Left hindlimb (tissue), 1 donor: ENCODE data around the gene NUBPL.
"Not testable (repeated sequence)": the region's sequence is repeated elsewhere in the genome, so short reads cannot be mapped to it uniquely, and the experiment has no call there.

Experiments used
- DNase-seq: peaks from one replicate; pipeline ENCODE4 v3.0.0-alpha.2; 2018

NUBPL gene

DNA sequence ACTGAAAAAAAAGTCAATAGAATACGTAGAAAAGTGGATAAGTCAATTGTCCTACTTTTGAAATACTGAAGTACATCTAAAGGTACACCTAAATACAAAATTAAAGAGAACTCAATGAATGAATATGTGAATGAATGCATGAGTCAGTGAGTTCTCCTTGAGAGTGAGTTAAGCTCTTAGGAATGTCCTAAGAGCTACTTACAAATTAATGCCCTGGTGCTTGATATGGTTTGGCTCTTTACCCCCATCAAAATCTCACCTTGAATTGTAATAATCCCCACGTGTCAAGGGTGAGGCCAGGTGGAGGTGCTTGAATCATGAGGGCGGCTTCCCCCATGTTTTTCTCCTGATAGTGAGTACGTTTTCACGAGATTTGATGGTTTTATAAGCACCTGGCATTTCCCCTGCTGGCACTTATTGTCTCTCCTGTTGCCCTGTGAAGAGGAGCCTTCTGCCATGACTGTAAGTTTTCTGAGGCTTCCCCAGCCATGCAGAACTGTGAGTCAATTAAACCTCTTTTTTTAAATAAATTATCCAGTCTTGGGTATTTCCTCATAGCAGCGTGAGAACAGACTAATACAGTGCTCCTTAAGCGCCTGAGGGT is 323.7 kb downstream of the NUBPL start:
- DNase-seq, result no peak

DNA sequence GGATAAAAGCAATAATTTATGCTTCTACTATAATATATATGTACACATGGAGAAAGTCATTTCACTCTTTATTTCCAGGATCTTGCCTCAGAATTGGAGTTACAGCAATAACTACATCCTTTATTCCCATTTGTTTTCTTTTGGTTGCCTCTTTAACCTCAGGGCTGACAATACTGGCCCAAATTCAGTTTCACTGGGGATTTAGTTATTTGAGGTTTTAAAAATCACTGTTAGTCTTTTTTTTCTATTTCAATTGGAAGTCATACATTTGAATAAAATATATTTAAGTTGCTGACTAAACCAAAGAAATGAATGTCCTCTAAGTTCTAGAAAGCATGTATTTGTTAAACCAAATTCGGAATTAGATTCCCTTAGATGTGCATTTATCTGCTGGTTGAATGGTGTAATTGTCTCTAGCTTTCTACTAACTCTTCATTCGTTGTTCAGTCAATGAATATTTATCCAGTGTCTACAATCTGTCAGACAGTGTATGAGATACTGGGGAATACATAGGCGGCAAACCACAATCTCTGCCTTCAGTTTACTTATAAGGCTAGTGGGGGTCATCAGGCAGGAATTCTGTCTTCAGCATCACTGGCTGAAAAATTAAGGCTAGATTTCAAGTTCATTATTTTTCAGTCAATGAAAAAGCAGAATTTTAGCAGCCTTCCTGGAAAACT is 325.1 kb downstream of the NUBPL start:
- DNase-seq, result no peak

DNA sequence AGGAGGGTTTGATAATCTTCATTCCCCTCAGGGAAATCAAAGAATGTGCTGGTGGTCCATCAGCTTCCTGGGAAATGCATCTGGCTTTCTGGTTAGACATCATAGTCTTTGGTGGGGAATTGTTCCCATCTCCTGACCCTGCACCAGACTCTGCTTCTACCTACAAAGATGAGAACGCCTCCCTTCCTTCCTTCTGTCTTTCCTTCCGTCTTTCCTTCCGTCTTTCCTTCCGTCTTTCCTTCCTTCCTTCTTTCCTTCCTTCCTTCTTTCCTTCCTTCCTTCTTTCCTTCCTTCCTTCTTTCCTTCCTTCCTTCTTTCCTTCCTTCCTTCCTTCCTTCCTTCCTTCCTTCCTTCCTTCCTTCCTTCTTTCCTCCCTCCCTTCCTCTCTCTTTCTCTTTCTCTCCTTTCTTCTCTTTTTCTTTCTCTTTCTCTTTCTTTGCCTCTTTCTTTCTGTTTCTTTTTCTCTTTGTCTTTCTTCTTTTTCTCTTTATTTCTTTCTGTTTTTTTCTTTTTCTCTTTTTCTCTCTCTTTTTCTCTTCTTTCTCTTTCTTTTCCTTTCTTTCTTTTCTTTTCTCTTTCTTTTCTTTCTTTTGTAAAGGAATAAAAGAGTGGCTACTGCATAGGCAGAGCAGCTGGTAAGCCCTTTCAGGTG is 326.9 kb downstream of the NUBPL start:
- DNase-seq, result no peak

DNA sequence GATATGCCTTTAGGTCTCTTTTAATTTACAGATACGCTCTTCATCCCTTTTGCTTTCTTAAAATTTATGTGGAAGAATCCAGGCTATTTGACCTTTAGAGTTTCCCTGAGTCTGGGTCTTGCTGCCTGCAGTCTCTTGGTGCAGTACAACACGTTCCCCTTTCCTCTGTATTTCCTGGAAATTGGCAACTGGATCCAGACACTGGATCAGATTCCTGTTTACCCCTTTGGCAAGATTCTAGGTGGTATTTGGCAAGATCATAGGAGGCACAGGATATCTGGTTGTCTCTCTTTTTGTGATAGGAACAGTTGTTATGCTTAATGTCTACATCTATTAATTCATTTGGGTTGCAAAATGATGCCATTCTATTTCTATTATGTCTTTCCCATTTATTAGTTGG is 328.1 kb downstream of the NUBPL start:
- DNase-seq, result no peak

DNA sequence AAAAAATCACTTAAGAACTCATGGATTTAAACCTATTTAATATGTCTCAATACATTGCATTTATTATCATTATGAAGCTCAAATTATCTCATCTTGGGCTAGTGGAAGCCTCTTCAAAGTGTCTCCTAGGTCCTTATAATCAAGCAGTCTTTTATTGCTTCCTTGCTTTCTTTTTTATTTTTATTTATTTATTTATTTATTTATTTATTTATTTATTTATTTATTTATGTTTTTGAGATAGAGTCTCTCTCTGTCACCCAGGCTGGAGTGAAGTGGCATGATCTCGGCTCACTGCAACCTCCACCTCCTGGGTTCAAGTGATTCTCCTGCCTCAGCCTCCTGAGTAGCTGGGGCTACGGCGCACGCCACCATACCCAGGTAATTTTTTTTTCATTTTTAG is 329.0 kb downstream of the NUBPL start:
- DNase-seq, result not testable (repeated sequence)

DNA sequence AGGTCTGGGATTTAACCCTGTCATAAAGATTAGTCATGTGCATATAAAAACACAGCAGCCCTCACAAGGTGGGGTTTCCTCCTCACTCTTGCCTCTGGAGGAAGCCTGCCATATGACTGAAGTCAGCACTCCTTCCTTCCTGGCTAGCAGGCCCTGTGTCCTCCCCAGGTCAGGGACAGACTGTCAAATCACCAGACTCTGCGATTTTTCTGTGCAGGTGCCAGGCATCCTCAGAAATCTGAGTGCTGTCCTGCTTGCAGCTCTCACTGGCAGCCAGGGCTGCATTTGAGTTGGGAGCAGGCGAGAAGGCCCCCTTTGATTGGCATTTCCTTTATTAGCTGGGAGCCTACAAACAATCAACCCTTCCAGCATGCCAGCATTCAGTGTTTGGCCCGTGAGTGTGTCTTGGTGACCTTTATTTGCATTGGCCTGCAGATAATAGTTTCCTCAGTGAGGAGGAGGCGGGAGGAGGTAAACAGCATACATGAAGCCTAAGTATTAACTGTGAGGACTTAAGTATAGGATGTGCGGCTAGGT is 332.1 kb downstream of the NUBPL start:
- no peak for DNase-seq

DNA sequence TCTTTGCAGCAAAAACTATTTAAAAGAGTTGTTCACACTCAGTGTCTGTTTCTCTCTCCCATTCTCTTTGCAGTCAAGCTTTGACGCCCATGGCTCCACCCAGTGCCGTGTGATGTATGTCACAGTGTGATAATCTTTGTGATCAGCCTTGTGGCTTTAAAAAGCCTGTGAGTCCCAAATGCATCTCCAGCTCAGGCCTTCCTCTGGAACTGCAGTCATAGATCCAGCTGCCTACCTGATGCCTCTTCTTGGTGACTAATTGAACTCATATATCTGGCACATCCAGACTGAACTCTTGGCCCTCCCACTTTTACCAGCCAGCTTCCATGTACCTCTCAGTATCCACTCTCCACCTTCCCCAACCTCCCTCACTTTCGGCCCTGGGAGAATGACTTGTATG is 333.1 kb downstream of the NUBPL start:
- no peak for DNase-seq

DNA sequence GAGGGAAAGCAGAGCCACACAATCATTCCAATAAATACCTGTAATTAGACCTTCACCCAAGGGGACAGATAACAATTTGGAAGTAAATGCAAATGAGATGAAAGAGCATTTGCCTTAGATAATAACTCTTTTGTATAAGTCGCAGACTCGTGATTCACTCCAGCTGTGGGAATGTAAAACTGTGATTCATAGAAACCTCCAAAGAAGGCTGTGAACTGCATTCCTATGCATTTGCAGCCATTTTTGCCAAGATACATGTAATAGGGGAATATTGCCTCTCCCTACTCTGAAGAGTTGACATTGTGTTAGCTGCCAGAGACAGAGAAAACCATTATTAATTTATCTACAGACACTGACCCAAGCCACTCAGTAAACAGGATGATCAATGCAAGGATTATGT is 334.0 kb downstream of the NUBPL start:
- DNase-seq, result no peak

DNA sequence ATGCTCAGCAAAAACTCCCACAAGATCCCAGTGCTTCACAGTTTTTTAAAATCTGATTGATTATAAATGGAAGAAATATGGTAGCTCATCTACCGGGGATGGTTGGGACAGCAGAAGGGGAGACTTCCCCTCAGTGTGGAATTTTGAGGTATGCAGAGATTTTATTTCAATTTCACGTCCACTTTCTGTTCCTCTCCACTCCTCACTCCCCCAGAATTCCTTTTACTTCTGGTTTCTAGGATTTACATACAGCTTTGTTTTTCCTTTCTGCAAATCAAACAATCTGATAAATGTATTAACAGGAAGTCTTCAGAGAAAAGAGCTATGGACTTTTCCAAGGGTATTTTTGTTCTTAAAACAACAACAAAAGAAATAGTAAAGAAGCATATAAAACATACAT is 334.4 kb downstream of the NUBPL start:
- no peak for DNase-seq

DNA sequence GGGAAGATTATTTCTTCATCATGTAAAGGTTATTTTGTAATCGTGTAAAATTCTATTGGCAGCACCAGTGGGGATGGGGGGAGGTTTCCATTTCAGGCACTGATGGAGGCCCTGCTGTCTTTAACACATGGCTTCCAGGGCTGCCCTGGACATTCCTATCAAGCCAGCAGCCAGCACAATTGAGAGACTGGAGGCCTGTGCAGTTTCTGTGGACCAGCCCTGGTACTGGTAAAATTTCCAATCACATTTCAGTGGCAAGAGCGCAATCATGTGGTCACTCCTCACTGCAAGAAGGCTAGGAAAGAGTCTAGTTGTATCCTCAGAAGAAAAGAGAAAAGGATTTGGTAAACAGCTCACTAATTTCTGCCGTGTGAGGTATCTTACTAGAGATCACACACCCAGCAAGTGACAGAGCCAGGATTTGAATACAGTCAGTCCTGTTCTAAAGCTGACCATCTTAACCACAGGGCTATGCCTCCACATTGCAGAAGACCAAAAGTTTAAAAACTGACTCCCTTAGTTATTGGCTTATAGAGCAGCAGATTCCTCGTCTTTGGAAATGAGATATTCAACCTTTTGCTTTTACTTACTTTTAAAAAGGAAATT is 336.5 kb downstream of the NUBPL start:
- DNase-seq, result no peak

DNA sequence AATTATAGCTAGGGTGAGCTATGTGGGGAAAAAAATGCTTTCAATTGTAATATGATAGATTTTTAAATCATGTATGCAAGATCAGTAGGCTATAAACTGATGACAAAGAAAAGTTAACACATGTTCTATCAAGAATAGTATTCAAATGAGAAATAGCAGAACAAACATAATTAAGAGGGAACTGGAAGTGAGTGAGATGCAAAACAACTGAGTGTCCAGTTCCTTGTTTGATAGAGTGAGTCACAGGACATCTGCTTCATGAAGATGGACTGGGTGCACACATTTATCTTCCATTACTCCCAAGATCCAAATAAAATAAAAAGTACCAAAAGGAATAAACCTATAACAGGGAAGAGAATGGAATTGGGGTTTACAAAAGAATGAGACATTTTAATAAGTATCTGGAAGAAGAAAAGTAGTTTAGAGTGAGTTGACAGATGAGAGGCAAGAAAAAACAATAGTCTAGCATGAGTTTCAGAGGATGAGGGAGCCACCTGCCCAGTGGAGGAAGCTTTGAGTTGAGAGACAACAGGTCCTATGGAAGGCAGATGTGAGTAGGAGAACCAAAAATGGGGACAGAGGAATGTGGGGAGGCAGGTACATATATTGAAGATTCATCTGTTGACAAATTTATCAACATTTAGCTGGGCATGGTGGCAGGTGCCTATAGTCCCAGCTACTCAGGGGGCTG is 337.8 kb downstream of the NUBPL start:
- no peak for DNase-seq

DNA sequence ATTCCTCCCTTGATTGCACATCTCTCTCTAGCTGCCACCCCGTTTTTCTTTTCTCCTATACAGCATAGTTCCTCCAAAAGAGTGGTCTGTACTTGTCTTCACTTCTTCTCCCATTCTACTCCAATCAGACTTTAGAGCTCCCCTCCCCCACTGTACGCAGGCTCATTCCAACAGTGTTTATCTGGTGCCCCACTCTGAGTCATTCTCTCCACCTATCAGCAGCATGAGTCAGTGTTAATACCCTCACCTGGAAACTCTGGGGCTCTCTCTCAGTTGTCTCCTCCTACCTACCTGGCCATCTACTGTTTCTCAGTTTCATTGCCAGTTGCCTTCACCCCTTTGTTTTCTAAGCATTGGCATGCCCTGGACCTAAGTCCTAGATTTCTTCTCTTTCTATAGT is 340.8 kb downstream of the NUBPL start:
- DNase-seq, result no peak

DNA sequence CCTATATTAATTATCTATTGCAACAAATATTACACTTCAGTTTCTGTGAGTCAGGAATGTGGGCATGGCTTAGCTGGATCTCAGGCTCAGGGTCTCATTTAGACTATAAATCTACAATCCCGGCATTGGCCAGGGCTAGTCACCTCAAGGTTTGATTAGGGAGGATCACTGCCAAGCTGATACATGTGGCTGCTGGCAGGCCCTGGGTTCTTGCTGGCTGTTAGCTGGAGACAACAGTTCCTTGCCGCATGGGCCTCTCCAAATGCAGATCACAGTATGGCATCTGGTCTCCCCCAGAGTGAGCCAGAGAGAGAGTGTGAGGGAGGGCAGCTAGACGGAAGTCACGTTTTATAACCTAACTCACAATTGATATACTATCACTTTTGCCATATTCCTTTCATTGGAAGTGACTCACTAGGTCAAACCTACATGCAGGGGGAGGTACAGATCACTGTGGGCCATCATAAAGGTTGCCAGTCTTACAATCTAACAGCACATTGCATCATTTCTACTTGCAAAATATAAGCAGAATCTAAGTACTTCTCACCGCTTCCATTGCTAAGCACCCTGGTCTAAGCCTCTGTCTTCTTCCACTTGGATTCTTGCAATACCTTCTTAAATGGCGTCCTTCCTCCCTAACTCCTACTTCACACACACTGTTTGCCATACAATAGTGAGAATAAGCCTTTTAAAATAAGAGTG is 341.9 kb downstream of the NUBPL start:
- no peak for DNase-seq

DNA sequence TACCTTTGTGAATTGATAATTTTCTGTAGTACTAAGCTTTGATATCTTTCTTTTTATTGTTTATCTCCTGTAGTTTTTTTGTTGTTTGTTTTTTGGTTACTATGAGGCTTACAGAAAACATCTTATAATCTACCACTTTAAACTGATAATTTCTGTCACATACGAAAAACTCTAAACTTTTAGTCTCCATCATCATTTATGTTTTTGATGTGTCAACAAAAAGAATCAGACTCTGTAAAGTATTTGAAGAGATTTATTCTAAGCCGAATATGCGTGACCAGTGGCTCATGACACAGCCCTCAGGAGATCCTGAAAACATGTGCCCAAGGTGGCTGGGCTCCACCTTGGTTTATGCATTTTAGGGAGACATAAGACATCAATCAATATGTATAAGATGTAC is 348.8 kb downstream of the NUBPL start:
- DNase-seq, result no peak
